NCI-H82 (cell line): ENCODE data around the gene PIR.

Experiments used
- DNase-seq: peaks from one replicate; lab custom pipeline; 2025; lab: John Stamatoyannopoulos, UW

PIR gene

GRCh38 chrX:15493118-15493962 is at the start of gene PIR:
TSS of gene PIR (minus strand) at chrX:15493333. CDS start at chrX:15491257, 2,076 bp downstream.
- DNase-seq, result peak; percentile 94

- peak; percentile 2 for DNase-seq
Measured at GRCh38 chrX:15530318-15530717, 37.2 kb upstream of the PIR start.

DNA sequence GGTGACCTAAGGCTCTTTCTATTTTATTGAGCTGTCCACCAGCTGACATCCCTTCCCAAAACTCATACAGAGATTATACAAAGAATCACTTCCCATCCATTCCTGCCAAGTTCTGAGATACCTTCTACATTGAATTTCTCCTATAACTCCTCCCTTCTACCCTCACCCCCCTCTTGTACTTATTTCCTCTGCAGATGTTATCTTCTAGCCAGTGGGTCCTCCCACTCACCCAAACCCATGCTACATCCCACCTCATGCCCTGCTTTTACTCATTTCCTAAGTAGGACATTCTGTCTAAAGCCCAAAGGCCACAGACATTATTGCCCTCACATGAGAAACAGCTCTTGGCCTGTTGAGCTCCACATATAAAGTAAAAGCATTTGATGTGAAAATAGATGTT is 36.0 kb upstream of the PIR start:
- DNase-seq, result no peak

DNA sequence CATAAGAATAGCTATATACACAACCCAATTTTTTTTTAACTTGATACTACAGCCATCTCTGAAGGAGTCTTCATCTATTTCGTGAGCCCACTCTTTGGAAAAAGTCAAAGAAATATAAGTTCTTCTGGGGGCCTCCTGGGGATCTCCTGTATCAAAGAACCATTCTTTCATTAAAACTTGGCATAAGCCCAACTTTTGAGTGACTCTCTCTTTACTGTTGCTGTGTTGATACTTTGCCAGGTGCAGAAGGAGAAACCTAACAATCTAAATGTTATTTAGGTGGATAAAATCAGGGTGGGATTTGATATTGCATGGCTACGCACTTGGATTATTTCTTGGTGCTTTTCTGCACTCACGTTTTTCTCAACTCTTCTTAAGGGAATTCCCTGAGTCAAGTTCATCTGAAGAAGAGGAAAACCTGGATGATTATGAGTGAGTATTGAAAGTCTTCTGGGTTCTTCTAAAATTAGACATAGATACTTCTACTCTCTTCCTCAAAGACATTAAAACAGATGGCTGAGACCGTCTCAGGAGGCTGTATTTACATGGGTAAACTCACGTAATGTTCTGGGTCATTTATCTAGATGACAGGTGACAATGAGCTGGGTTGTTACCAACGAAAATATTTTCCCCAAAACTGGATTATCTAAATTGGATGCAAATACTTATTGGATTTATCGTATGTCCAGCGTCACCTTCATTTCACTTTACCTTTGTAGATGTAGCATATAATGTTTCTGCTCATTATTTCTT is 32.7 kb upstream of the PIR start:
- peak; percentile 73 for DNase-seq

GRCh38 chrX:15524417-15524816 is 31.3 kb upstream of the PIR start:
- DNase-seq, result no peak

DNA sequence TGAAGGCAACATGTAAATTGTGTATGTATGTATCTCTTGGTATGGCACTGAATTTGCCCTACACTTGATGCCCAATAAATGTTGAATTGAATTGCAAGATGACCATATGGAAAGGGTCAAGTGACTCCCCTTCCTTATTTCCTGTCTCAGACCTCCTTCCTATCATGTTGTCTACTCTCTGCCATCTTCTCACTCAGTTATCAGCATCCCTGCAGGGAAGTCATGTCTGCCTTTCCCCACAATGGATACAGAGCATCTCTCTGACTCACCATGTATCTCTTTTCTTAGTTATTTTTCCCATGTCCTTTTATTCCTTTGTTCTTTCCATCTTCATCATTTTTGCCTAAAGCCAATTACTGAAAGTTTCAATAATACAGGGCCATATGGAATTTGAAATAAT is 30.0 kb upstream of the PIR start:
- DNase-seq, result no peak

- no peak for DNase-seq
Measured at GRCh38 chrX:15522464-15522863, 29.3 kb upstream of the PIR start.

DNA sequence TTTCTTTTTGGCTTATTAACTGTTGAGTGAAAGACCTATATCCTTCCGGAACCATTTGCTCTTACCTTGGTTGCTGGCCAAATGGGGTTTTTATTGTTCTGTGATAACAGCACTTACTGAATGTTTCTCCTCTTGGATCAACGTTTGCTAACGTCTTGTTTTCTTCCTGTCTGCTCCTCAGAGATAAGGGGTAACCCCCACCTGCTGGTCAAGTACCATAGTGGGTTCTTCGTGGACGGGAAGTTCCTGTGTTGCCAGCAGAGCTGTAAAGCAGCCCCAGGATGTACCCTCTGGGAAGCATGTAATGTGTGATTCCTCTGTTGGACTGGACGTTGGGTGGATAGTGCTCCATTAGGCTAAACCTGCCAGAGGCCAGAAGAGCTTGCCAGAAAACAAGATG is 22.8 kb upstream of the PIR start:
- no peak for DNase-seq

GRCh38 chrX:15514279-15514678 is 21.1 kb upstream of the PIR start:
- no peak for DNase-seq

DNA sequence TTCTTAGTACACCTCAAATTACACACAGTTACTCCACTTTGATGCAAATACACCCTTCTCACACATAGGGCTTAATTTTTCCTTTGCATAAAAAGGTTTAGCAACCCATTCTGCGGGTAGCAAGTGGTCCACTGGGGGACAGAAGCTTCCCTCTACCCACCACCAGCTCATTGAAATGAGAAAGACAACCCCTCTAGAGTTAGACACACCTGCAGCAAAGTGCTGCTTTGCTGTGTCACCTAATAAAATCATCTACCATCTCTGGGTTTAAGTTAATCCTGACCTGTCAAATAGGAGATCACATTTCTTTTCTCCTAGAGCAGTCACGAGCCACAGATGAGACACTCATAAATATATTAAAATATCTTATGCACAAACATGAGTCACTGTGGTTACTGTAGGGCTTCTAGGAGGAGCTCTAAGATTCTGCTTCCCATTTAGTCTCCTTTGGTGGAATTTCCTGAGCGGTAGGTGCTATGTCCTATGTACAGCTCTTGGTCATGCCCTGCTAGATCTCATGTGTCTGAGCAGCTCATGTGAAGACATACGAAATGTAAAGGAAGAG is 19.4 kb upstream of the PIR start:
- DNase-seq, result no peak

GRCh38 chrX:15511563-15511962 is 18.4 kb upstream of the PIR start:
- DNase-seq, result peak; percentile 14

GRCh38 chrX:15509845-15510244 is 16.7 kb upstream of the PIR start:
- no peak for DNase-seq

- no peak for DNase-seq
Measured at GRCh38 chrX:15507005-15507404, 13.9 kb upstream of the PIR start.

GRCh38 chrX:15505101-15505500 is 12.0 kb upstream of the PIR start:
- no peak for DNase-seq

GRCh38 chrX:15504661-15505060 is 11.5 kb upstream of the PIR start:
- no peak for DNase-seq

GRCh38 chrX:15501506-15501905 is 8.4 kb upstream of the PIR start:
- no peak for DNase-seq

DNA sequence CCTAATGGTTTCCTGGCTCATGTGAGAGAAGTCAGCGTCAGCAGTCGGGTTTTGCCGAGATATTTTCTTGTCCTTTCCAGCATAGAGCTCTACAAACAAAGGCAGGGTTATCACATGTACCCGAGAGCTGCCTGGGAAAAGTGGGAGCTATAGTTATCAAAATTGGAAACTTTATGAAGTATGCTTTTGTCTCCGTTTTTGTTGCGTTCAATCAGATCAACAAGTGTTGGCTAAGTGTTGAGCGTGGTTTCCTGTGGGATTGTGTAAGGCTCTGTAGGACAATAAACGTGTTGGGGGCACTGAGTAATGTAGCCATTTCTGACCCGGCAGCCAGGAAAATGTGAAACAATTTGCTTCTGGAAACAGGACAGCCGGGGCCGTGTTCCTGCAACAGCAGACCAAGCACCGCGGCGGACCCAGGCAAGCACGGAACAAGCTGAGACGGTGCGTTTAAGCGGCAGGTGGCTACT is 7.4 kb upstream of the PIR start, which contains the start of gene BMX:
Gene BMX (plus strand): TSS at position 311 of the 470 bp plus-strand sequence. CDS start 7,547 bp downstream, outside the sequence.
- DNase-seq, result no peak

- no peak for DNase-seq
Measured at GRCh38 chrX:15499976-15500375, 6.8 kb upstream of the PIR start.

- no peak for DNase-seq
Measured at GRCh38 chrX:15498741-15499140, 5.6 kb upstream of the PIR start.

DNA sequence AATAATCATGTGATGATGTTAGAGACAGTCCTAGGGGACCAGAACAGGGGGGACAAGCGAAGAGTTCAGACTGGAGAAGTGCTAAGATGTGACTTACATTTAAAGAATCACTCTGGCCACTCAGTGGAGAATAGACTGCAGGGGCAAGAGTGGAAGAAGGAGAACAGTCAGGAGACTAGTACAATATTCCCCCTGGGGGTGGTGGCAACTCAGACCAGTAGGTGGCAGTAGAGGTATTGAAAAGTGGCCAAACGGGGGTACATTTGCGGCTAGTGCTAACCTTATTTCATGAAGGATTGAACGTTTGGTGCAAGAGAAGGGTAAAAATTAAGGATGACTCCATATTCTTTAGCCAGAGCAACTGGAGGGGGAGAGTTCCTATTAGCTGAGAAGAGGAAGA is 4.7 kb upstream of the PIR start:
- DNase-seq, result peak; percentile 70

- DNase-seq, result no peak
Measured at GRCh38 chrX:15496824-15497223, 3.7 kb upstream of the PIR start.

DNA sequence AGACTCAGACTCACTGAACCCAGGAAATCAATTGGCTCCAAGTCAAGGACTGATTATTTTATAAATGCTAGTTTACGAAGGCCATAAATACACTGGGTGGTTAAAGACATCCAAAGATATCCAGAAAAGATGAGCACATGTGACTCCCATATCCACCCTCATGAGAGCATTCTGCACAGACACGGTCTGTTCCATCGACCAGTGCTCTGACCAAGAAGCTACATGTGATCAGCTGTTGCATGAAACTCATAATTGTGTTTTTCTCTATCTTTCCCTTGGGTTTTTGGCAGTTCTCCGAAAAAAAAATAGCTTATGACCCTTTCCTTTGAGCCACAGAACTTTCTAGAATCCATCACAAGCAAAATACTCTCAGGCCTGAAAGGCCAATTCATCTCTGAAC is 2.7 kb upstream of the PIR start:
- DNase-seq, result no peak

DNA sequence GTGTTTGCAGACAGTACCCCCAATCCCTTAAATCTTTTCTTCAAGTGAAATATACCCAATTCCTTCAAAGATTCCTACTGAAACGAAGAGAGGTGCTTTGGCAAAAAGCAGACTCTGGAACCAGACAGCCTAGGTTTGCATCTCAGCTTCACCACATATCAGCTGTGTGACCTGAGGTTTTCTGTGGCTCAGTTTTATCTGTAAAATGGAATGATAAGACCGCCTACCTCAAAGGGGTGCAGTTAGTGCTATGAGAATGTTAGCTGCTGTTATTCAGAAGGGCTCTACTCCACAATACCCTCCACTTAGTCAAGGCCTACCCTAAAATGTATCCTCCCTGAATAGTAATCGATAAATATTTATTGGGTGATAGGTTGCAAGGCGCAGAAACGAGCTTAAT is 664 bp downstream of the PIR start:
- no peak for DNase-seq
